HepG2 (cell line): ENCODE data around the gene PRRT1. TPM values are rescaled to one million over a fixed set of nuclear protein-coding genes. Genes with fewer than 3 reads are reported as not detected.

Experiments
- BCL6 ChIP-seq: IDR thresholded peaks from 2 replicates; pipeline ENCODE4 v1.6.1; 2016; ENCODE audit warnings: missing genetic modification reagents, missing compliant biosample characterization
- EP300 ChIP-seq, 3 experiments: sonication (generic) in 1 of 3; formaldehyde crosslinking in 1 of 3; IDR thresholded peaks; 2 replicates each; pipeline versions ENCODE4 v1.5.1 to v1.6.1; 2011 to 2020; ENCODE audit warnings: low read depth in 2 of 3, low read length in 2 of 3, borderline replicate concordance in 1 of 3, improper control_type of control experiment in 1 of 3, mild to moderate bottlenecking in 1 of 3, missing genetic modification reagents in 1 of 3, moderate library complexity in 1 of 3
- ESRRA ChIP-seq: sonication (generic); formaldehyde crosslinking; IDR thresholded peaks from 2 replicates; pipeline ENCODE4 v1.5.1; 2020; ENCODE audit warnings: mild to moderate bottlenecking, low read depth, missing genetic modification reagents
- FOXK1 ChIP-seq: sonication (generic); formaldehyde crosslinking; IDR thresholded peaks from 2 replicates; pipeline ENCODE4 v1.4.0; 2020; ENCODE audit warnings: low read depth, missing genetic modification reagents, borderline replicate concordance
- HDAC1 ChIP-seq: sonication (generic); formaldehyde crosslinking; IDR thresholded peaks from 2 replicates; pipeline ENCODE4 v1.5.1; 2020; ENCODE audit warnings: mild to moderate bottlenecking, missing genetic modification reagents
- KMT2B ChIP-seq: IDR thresholded peaks from 2 replicates; pipeline ENCODE4 v1.6.1; 2016; ENCODE audit warnings: missing genetic modification reagents, missing compliant biosample characterization
- LCORL ChIP-seq, 2 experiments: fragments of 450-650 bp in 1 of 2; sonication (generic) in 1 of 2; formaldehyde crosslinking in 1 of 2; IDR thresholded peaks; 2 replicates each; pipeline versions ENCODE4 v1.5.0 to v1.6.1; 2017 to 2020; ENCODE audit warnings: antibody characterized with exemption in 1 of 2, missing genetic modification reagents in 1 of 2
- MAZ ChIP-seq, 2 experiments: sonication (generic) in 1 of 2; formaldehyde crosslinking in 1 of 2; IDR thresholded peaks; 2 replicates each; pipeline versions ENCODE4 v1.5.0 to v1.6.1; 2012 to 2020; ENCODE audit warnings: low read depth in 2 of 2, mild to moderate bottlenecking in 2 of 2, borderline replicate concordance in 1 of 2, improper control_type of control experiment in 1 of 2, low read length in 1 of 2, missing genetic modification reagents in 1 of 2, moderate library complexity in 1 of 2
- NFYC ChIP-seq: IDR thresholded peaks from 2 replicates; pipeline ENCODE4 v1.6.1; 2016; ENCODE audit warnings: missing genetic modification reagents, missing compliant biosample characterization
- SKI ChIP-seq: fragments of 450-650 bp; IDR thresholded peaks from one replicate; pipeline ENCODE4 v1.6.1; 2018; ENCODE audit warnings: mild to moderate bottlenecking; ENCODE audit not compliant: partially characterized antibody
- U2AF2 ChIP-seq: fragments of 200-400 bp; formaldehyde crosslinking; IDR thresholded peaks from 2 replicates; pipeline ENCODE4 v1.6.1; 2017; ENCODE audit warnings: low read depth, mild to moderate bottlenecking, low read length
- ZNF136 ChIP-seq: sonication (generic); formaldehyde crosslinking; IDR thresholded peaks from 2 replicates; pipeline ENCODE4 v1.8.1; 2022; ENCODE audit warnings: low read depth, mild to moderate bottlenecking, moderate library complexity, missing genetic modification reagents
- ZNF501 ChIP-seq: sonication (generic); formaldehyde crosslinking; IDR thresholded peaks from 2 replicates; pipeline ENCODE4 v1.5.1; 2020; ENCODE audit warnings: mild to moderate bottlenecking, moderate library complexity, missing genetic modification reagents
- ZSCAN31 ChIP-seq: sonication (generic); formaldehyde crosslinking; IDR thresholded peaks from 2 replicates; pipeline ENCODE4 v1.5.0; 2020; ENCODE audit warnings: low read depth, mild to moderate bottlenecking, missing genetic modification reagents
- polyA plus RNA-seq, 8 experiments: library from polyadenylated mRNA; depleted of rRNA in 3 of 8; stranded (reverse) in 7 of 8; unstranded in 1 of 8; fragments of >200 nt; fragmentation: Illumina TruSeq in 4 of 8; extraction: Trizol in 4 of 8; gene quantifications; 2 replicates each; pipeline versions ENCODE4 v1.2.1 to v1.2.3, GENCODE V29; 2011 to 2016; ENCODE audit warnings: low read depth in 4 of 8, missing spikeins in 1 of 8, mixed read lengths in 1 of 8; ENCODE audit not compliant: insufficient read depth in 1 of 8
- total RNA-seq, 5 experiments: library from RNA; depleted of rRNA; stranded (reverse); fragments of >200 nt; fragmentation: Illumina TruSeq; extraction: Trizol; gene quantifications; 2 replicates each; pipeline ENCODE4 v1.2.3, GENCODE V29; 2016; ENCODE audit warnings: low read depth in 1 of 5
- TF ChIP-seq, protein P1 (sequence below): sonication (generic); formaldehyde crosslinking; IDR thresholded peaks from 2 replicates; pipeline ENCODE4 v1.4.0; 2020; ENCODE audit warnings: mild to moderate bottlenecking, missing genetic modification reagents
- TF ChIP-seq, protein P2 (sequence below): IDR thresholded peaks from 2 replicates; pipeline ENCODE4 v1.6.1; 2012; ENCODE audit warnings: low read depth, low read length, improper control_type of control experiment
- TF ChIP-seq, protein P3 (sequence below): sonication (generic); formaldehyde crosslinking; IDR thresholded peaks from 2 replicates; pipeline ENCODE4 v1.5.0; 2020; ENCODE audit warnings: mild to moderate bottlenecking, missing genetic modification reagents, moderate library complexity
- TF ChIP-seq, protein P4 (sequence below): sonication (generic); formaldehyde crosslinking; IDR thresholded peaks from 2 replicates; pipeline ENCODE4 v1.4.0; 2020; ENCODE audit warnings: mild to moderate bottlenecking, missing genetic modification reagents
- TF ChIP-seq, protein P5 (sequence below): IDR thresholded peaks from 2 replicates; pipeline ENCODE4 v1.6.1; 2016; ENCODE audit warnings: missing genetic modification reagents, missing compliant biosample characterization

The PRRT1 gene
- total and polyA plus RNA-seq, 2 of the 13 experiments (the other 11 are each of a cell fraction or from before 2014, with no cell fraction given), result 0.64 to 1.4 TPM

DNA sequence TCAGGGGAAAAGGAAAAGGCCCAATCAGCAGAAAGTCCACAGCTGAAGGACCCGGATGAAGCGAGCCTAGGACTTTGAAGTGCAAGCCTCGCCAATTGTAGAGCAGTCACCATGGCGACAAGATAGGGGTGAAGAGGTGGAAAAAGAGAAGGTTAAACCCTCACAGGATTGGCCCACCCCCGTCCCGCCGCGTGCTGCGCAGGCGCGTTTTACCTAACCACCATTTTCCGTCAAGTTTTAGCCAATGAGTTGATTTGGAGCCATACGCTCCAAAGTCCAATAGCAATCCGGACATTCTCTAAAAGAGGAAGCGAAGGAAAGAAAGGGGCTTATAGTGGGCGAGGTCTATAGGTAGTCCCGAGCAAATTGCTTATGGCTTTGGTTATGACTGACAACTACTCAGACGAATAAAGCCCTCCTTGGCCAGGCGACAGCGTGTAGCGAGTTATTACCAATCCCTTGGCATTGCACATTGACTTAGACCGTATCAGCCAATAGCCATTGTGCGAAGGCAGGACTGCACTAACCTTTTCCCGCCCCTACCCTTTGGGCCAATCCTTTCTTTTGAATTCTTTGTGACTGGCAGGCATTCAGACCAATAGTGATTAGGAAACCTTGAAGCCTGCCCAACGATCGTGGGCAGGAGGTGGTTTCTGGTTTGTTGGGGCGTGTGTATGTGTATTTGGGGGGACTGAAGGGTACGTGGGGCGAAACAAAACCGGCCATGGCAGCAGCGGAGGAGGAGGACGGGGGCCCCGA is 26.2 kb upstream of the PRRT1 start, which contains the start of gene RNF5 (continued):
- TF ChIP-seq U2AF2, result peak; percentile 91
- TF ChIP-seq HDAC1 (CRISPR knock-in tag), result peak; percentile 66
- no peak for TF ChIP-seq BCL6
- TF ChIP-seq NFYC, result peak; percentile 91
- TF ChIP-seq, protein P1, sequence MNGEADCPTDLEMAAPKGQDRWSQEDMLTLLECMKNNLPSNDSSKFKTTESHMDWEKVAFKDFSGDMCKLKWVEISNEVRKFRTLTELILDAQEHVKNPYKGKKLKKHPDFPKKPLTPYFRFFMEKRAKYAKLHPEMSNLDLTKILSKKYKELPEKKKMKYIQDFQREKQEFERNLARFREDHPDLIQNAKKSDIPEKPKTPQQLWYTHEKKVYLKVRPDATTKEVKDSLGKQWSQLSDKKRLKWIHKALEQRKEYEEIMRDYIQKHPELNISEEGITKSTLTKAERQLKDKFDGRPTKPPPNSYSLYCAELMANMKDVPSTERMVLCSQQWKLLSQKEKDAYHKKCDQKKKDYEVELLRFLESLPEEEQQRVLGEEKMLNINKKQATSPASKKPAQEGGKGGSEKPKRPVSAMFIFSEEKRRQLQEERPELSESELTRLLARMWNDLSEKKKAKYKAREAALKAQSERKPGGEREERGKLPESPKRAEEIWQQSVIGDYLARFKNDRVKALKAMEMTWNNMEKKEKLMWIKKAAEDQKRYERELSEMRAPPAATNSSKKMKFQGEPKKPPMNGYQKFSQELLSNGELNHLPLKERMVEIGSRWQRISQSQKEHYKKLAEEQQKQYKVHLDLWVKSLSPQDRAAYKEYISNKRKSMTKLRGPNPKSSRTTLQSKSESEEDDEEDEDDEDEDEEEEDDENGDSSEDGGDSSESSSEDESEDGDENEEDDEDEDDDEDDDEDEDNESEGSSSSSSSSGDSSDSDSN (CRISPR knock-in tag), result no peak
- TF ChIP-seq FOXK1 (CRISPR knock-in tag), result peak; percentile 78
- TF ChIP-seq, protein P2, sequence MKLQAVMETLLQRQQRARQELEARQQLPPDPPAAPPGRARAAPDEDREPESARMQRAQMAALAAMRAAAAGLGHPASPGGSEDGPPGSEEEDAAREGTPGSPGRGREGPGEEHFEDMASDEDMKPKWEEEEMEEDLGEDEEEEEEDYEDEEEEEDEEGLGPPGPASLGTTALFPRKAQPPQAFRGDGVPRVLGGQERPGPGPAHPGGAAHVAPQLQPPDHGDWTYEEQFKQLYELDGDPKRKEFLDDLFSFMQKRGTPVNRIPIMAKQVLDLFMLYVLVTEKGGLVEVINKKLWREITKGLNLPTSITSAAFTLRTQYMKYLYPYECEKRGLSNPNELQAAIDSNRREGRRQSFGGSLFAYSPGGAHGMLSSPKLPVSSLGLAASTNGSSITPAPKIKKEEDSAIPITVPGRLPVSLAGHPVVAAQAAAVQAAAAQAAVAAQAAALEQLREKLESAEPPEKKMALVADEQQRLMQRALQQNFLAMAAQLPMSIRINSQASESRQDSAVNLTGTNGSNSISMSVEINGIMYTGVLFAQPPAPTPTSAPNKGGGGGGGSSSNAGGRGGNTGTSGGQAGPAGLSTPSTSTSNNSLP, result peak; percentile 74
- TF ChIP-seq ZSCAN31 (CRISPR knock-in tag), result peak; percentile 93
- TF ChIP-seq, protein P3, sequence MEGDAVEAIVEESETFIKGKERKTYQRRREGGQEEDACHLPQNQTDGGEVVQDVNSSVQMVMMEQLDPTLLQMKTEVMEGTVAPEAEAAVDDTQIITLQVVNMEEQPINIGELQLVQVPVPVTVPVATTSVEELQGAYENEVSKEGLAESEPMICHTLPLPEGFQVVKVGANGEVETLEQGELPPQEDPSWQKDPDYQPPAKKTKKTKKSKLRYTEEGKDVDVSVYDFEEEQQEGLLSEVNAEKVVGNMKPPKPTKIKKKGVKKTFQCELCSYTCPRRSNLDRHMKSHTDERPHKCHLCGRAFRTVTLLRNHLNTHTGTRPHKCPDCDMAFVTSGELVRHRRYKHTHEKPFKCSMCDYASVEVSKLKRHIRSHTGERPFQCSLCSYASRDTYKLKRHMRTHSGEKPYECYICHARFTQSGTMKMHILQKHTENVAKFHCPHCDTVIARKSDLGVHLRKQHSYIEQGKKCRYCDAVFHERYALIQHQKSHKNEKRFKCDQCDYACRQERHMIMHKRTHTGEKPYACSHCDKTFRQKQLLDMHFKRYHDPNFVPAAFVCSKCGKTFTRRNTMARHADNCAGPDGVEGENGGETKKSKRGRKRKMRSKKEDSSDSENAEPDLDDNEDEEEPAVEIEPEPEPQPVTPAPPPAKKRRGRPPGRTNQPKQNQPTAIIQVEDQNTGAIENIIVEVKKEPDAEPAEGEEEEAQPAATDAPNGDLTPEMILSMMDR, result no peak
- peak; percentile 45; the same call in 1 of the 2 replicates for TF ChIP-seq LCORL (IDR thresholded peaks at IDR 0.05)
- peak; percentile 72 for TF ChIP-seq LCORL (CRISPR knock-in tag; IDR thresholded peaks at IDR 0.05)
- peak; percentile 25; the same call in 1 of the 2 replicates for TF ChIP-seq ESRRA
- TF ChIP-seq, protein P4, sequence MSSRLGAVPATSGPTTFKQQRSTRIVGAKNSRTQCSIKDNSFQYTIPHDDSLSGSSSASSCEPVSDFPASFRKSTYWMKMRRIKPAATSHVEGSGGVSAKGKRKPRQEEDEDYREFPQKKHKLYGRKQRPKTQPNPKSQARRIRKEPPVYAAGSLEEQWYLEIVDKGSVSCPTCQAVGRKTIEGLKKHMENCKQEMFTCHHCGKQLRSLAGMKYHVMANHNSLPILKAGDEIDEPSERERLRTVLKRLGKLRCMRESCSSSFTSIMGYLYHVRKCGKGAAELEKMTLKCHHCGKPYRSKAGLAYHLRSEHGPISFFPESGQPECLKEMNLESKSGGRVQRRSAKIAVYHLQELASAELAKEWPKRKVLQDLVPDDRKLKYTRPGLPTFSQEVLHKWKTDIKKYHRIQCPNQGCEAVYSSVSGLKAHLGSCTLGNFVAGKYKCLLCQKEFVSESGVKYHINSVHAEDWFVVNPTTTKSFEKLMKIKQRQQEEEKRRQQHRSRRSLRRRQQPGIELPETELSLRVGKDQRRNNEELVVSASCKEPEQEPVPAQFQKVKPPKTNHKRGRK (CRISPR knock-in tag), result no peak
- no peak for TF ChIP-seq SKI
- peak; percentile 10 to 17; a peak in 1 of 4 replicates for TF ChIP-seq EP300 (IDR thresholded peaks at IDR 0.05; ENCODE audit: low read depth in 2 of 2, low read length in 2 of 2)
- no peak for TF ChIP-seq EP300 (CRISPR knock-in tag; IDR thresholded peaks at IDR 0.05; ENCODE audit: borderline replicate concordance)
- peak; percentile 16; the same call in 1 of the 2 replicates for TF ChIP-seq ZNF136 (CRISPR knock-in tag)
- no peak for TF ChIP-seq MAZ (IDR thresholded peaks at IDR 0.05; ENCODE audit: borderline replicate concordance, low read depth, low read length)
- peak; percentile 81 for TF ChIP-seq MAZ (CRISPR knock-in tag; IDR thresholded peaks at IDR 0.05; ENCODE audit: low read depth)
- TF ChIP-seq ZNF501 (CRISPR knock-in tag), result peak; percentile 80
- TF ChIP-seq, protein P5, sequence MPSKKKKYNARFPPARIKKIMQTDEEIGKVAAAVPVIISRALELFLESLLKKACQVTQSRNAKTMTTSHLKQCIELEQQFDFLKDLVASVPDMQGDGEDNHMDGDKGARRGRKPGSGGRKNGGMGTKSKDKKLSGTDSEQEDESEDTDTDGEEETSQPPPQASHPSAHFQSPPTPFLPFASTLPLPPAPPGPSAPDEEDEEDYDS, result peak; percentile 71; the same call in 1 of the 2 replicates
- 0 out of 2 replicates have a peak, but pooled peaks have one; percentile 17 for TF ChIP-seq KMT2B (CRISPR knock-in tag)
